ENCODE results near the gene MTA3. TPM values are rescaled to one million over a fixed set of nuclear protein-coding genes. Genes with fewer than 3 reads are reported as not detected.

MTA3 gene
- total RNA-seq, 1 donor from 2014 or later = 25.6 TPM

DNA sequence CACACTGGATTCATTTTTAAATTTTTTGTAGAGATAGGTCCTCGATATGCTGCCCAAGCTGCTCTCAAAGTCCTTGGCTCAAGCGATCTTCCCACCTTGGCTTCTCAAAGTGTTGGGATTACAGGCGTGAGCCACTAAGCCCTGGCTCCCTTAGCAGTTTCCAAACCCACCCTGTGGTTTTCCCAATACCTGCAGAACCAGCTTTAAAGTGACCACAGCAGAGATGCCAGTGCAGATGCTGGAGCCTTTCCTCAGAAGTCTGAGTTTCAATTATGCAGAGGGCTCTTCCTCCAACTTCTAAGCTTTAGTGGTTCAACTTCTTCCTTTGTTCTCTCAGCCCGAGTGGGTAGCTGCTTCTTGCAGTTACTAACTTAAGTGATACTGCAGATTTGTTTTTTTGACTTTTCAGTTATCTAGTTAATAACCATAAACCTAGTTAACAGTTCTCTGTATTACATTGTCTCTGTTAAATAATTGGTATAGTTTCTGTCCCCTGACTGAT lies 232.1 kb downstream of the MTA3 start:
- intact Hi-C loops (cut with micrococcal nuclease) = no loop called here

GRCh38 chr2:42800981-42801380 lies 232.5 kb downstream of the MTA3 start:
- intact Hi-C loops (cut with micrococcal nuclease) = no loop called here

DNA sequence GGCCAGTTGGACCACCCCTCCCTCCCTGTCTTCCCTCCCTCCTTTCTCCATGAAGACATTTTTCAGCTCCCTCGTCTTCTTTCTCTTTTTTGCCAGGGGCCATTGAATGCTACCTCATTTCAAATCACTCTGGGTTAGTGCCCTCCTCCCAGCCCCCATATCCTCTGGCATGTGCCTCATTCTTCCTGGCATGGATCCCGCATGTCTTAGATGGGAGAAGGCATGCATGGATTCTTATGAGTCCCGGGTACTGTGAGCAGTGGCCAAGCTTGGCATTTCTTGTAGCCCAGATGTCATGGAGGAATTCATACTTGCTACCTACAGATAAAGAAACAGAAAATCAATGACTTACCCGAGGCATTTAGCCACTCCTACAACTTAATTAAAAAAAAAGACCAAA lies 232.9 kb downstream of the MTA3 start:
- intact Hi-C loops (cut with micrococcal nuclease) = no loop called here

GRCh38 chr2:42802150-42802549 lies 233.7 kb downstream of the MTA3 start:
- intact Hi-C loops (cut with micrococcal nuclease) = no loop called here

GRCh38 chr2:42804338-42804737 lies 235.9 kb downstream of the MTA3 start:
- intact Hi-C loops (cut with micrococcal nuclease) = no loop called here

- intact Hi-C loops (cut with micrococcal nuclease) = no loop called here
Observed at GRCh38 chr2:42804891-42805290, 236.5 kb downstream of the MTA3 start.

Other genes with a start within 250 kb of the MTA3 start
- 82.1 and 85.7 TPM in 2 replicates for gene COX7A2L, start 207.4 kb upstream of the MTA3 start, total RNA-seq
- gene KCNG3, start 74.7 kb upstream of the MTA3 start, total RNA-seq = not detected in 2 replicates
- 0.20 and 0.49 TPM in 2 replicates for gene OXER1, start 195.5 kb downstream of the MTA3 start, total RNA-seq
- gene HAAO, start 224.0 kb downstream of the MTA3 start, total RNA-seq = 0.80 and 0.93 TPM in 2 replicates